Ectodermal cell (in vitro differentiated cells): ENCODE measurements around the gene WDR3.

ENCODE experiments used
- H3K27ac ChIP-seq: 2 replicates; pipeline ENCODE4 v1.7.0; 2013; ENCODE audit warnings: mild to moderate bottlenecking, low read depth, low read length; ENCODE audit not compliant: insufficient read depth, poor library complexity, severe bottlenecking
- H3K27me3 ChIP-seq: 2 replicates; pipeline ENCODE4 v1.7.0; 2013; ENCODE audit warnings: mild to moderate bottlenecking, low read length; ENCODE audit not compliant: insufficient read depth, control insufficient read depth, poor library complexity, severe bottlenecking
- H3K36me3 ChIP-seq: one replicate; pipeline ENCODE4 v1.7.0; 2013; ENCODE audit warnings: low read length; ENCODE audit not compliant: control insufficient read depth, insufficient read depth
- H3K4me1 ChIP-seq: one replicate; pipeline ENCODE4 v1.7.0; 2013; ENCODE audit warnings: low read length; ENCODE audit not compliant: control insufficient read depth, insufficient read depth
- H3K4me3 ChIP-seq: 2 replicates; pipeline ENCODE4 v1.7.0; 2013; ENCODE audit warnings: low read depth, low read length, control low read depth; ENCODE audit not compliant: insufficient read depth
- H3K9me3 ChIP-seq: 2 replicates; pipeline ENCODE4 v1.7.0; 2013; ENCODE audit warnings: mild to moderate bottlenecking, low read length, moderate library complexity; ENCODE audit not compliant: control insufficient read depth
- WGBS, 2 experiments: methylation state at CpG; one replicate each; pipeline ENCODE4 v1.1.7; 2013; ENCODE audit warnings: missing lambda C conversion rate in 2 of 2; 5-methylcytosine and 5-hydroxymethylcytosine counted together

Gene WDR3

GRCh38 chr1:117981455-117982192 lies 52.1 kb downstream of the WDR3 start:
- WGBS, 2 experiments = 90 to 92% methylated on average over 3 to 5 of the region's 5 CpGs
- no peaks in the 10 kb centered on the region for H3K4me1 ChIP-seq
- no peaks in the 10 kb centered on the region for H3K9me3 ChIP-seq
- H3K36me3 ChIP-seq = no peaks in the 10 kb centered on the region
- H3K4me3 ChIP-seq = no peak overlapping the region
- no peak overlapping the region for H3K27ac ChIP-seq
- no peaks in the 10 kb centered on the region for H3K27me3 ChIP-seq

- Histone ChIP-seq H3K27ac (no peak overlapping the region), H3K36me3 (no peaks in the 10 kb centered on the region)
- WGBS, 2 experiments = 82 to 100% methylated on average over 1 of the region's 1 CpG
These were observed 55.7 kb downstream of the WDR3 start for GRCh38 chr1:117985239-117985638.

GRCh38 chr1:117985973-117986372 lies 56.4 kb downstream of the WDR3 start:
- H3K27me3 ChIP-seq = no peaks in the 10 kb centered on the region
- H3K4me3 ChIP-seq = no peak overlapping the region
- no peaks in the 10 kb centered on the region for H3K9me3 ChIP-seq
- no peaks in the 10 kb centered on the region for H3K4me1 ChIP-seq
- no peaks in the 10 kb centered on the region for H3K36me3 ChIP-seq
- no peak overlapping the region for H3K27ac ChIP-seq
- 95 to 97% methylated on average over 3 of the region's 3 CpGs for WGBS, 2 experiments

More at GRCh38 chr1:117985239-117985638, 55.7 kb downstream of the WDR3 start:
- no peaks in the 10 kb centered on the region for H3K4me1 ChIP-seq
- no peaks in the 10 kb centered on the region for H3K9me3 ChIP-seq
- no peaks in the 10 kb centered on the region for H3K27me3 ChIP-seq
- no peak overlapping the region for H3K4me3 ChIP-seq

- H3K27me3 ChIP-seq = no peaks in the 10 kb centered on the region
- H3K27ac ChIP-seq = no peak overlapping the region
- 92 to 93% methylated on average over 5 of the region's 5 CpGs for WGBS, 2 experiments
- H3K9me3 ChIP-seq = no peaks in the 10 kb centered on the region
- H3K4me3 ChIP-seq = no peak overlapping the region
- H3K4me1 ChIP-seq = no peaks in the 10 kb centered on the region
- H3K36me3 ChIP-seq = no peaks in the 10 kb centered on the region
These were observed 74.8 kb downstream of the WDR3 start for GRCh38 chr1:118004312-118004711.

GRCh38 chr1:118007391-118007790 lies 77.9 kb downstream of the WDR3 start:
- WGBS, 2 experiments = 100% methylated on average over 2 of the region's 2 CpGs
- H3K36me3 ChIP-seq = no peaks in the 10 kb centered on the region
- no peaks in the 10 kb centered on the region for H3K9me3 ChIP-seq
- H3K27me3 ChIP-seq = no peaks in the 10 kb centered on the region
- no peak overlapping the region for H3K4me3 ChIP-seq
- no peak overlapping the region for H3K27ac ChIP-seq
- H3K4me1 ChIP-seq = no peaks in the 10 kb centered on the region

- Histone ChIP-seq H3K36me3 (no peaks in the 10 kb centered on the region), H3K4me1 (no peaks in the 10 kb centered on the region), H3K4me3 (no peak overlapping the region), H3K27me3 (no peaks in the 10 kb centered on the region), H3K9me3 (no peaks in the 10 kb centered on the region), H3K27ac (no peak overlapping the region)
- WGBS, 2 experiments = 93 to 97% methylated on average over 7 of the region's 7 CpGs
These were observed 78.5 kb downstream of the WDR3 start for GRCh38 chr1:118008011-118008410.

- H3K4me1 ChIP-seq = no peaks in the 10 kb centered on the region
- H3K36me3 ChIP-seq = no peaks in the 10 kb centered on the region
- H3K27ac ChIP-seq = no peak overlapping the region
- WGBS, 2 experiments = 93 to 95% methylated on average over 6 of the region's 6 CpGs
- no peak overlapping the region for H3K4me3 ChIP-seq
- H3K9me3 ChIP-seq = no peaks in the 10 kb centered on the region
- no peaks in the 10 kb centered on the region for H3K27me3 ChIP-seq
These were observed 83.1 kb downstream of the WDR3 start for GRCh38 chr1:118012515-118013124.

GRCh38 chr1:118013336-118013735 lies 83.8 kb downstream of the WDR3 start:
- H3K27me3 ChIP-seq = no peaks in the 10 kb centered on the region

GRCh38 chr1:118013938-118014337 lies 84.4 kb downstream of the WDR3 start:
- Histone ChIP-seq H3K9me3 (no peaks in the 10 kb centered on the region), H3K4me3 (no peak overlapping the region), H3K36me3 (no peaks in the 10 kb centered on the region), H3K4me1 (no peaks in the 10 kb centered on the region), H3K27ac (no peak overlapping the region), H3K27me3 (no peaks in the 10 kb centered on the region)

More at GRCh38 chr1:118013336-118013735, 83.8 kb downstream of the WDR3 start:
- Histone ChIP-seq H3K9me3 (no peaks in the 10 kb centered on the region), H3K36me3 (no peaks in the 10 kb centered on the region), H3K4me3 (no peak overlapping the region), H3K4me1 (no peaks in the 10 kb centered on the region), H3K27ac (no peak overlapping the region)
- 95 to 96% methylated on average over 6 of the region's 6 CpGs for WGBS, 2 experiments
